ENCODE data around the gene CREBZF. TPM values are rescaled to one million over a fixed set of nuclear protein-coding genes. Genes with fewer than 3 reads are reported as not detected.
A peak's percentile ranks its signal among the peaks of the same experiment; 100 is the strongest.

The CREBZF gene, protein sequence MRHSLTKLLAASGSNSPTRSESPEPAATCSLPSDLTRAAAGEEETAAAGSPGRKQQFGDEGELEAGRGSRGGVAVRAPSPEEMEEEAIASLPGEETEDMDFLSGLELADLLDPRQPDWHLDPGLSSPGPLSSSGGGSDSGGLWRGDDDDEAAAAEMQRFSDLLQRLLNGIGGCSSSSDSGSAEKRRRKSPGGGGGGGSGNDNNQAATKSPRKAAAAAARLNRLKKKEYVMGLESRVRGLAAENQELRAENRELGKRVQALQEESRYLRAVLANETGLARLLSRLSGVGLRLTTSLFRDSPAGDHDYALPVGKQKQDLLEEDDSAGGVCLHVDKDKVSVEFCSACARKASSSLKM
- polyA plus RNA-seq: 16.0 TPM

- peak within 1 kb of the TSS; percentile 96 to 99 (median 98) for H3K27ac Mint-ChIP-seq
- H3K4me3 Mint-ChIP-seq: peak within 1 kb of the TSS; percentile 93 to 100 (median 99)
- H3K36me3 Mint-ChIP-seq: peaks cover 2% of the 10 kb centered on the region
- H3K4me1 Mint-ChIP-seq: peaks cover 25 to 32% (median 31%) of the 10 kb centered on the region in 3 donors
- H3K27me3 Mint-ChIP-seq: no peaks in the 10 kb centered on the region
- H3K9me3 Mint-ChIP-seq: no peaks in the 10 kb centered on the region
Observed at GRCh38 chr11:85664615-85665481, at the start of gene CREBZF. Gene CREBZF, minus strand, starts transcription at chr11:85665129. Its CDS starts 254 bp downstream, at chr11:85664875.

DNA sequence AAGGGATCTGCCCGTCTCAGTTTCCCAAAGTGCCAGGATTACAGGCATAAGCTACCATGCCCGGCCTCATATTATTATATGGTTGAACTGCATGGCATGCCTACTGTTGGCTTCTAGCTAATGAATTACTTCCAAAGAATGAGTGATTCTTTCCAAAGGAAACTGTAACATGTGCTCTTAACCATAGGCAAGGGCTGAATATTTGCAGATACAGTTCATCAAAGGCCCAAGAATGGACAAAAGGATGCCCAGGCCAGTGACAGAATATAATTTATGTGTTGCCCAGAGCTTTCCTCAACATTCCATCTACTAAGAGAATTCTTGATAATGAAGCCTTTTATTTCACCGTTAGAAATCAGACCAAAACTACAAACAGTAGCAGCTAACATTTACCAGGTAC lies 48.0 kb upstream of the CREBZF start:
- Mint-ChIP-seq H3K27ac (no peak overlapping the region), H3K4me1 (no peaks in the 10 kb centered on the region), H3K4me3 (no peak overlapping the region), H3K27me3 (peaks cover 4% of the 10 kb centered on the region), H3K9me3 (no peaks in the 10 kb centered on the region), H3K36me3 (no peaks in the 10 kb centered on the region)

DNA sequence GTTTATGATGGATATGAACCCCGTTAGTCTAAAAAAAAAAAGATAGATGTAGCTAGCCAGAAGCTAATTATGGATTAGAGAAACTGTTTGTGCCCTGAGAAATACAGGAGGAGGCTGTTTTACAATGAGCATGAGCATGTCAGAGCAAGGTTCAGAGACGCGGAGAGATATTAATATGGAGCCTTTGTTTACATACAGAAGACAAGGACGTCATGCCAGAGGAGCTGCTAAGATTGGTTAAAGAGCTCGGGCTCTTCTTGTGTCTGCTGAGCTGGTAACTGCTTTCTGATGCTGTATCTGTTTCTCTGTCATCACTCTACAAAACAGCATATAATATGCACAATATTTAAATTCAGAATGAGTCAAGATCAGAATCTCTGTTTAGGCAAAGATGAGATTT lies 46.0 kb upstream of the CREBZF start:
- Mint-ChIP-seq H3K27me3 (peaks cover 4% of the 10 kb centered on the region), H3K27ac (no peak overlapping the region), H3K4me3 (no peak overlapping the region), H3K4me1 (no peaks in the 10 kb centered on the region), H3K36me3 (no peaks in the 10 kb centered on the region), H3K9me3 (no peaks in the 10 kb centered on the region)

GRCh38 chr11:85709941-85710702 lies 45.2 kb upstream of the CREBZF start:
- H3K27me3 Mint-ChIP-seq: peaks cover 3% of the 10 kb centered on the region
- no peaks in the 10 kb centered on the region for H3K4me1 Mint-ChIP-seq
- no peaks in the 10 kb centered on the region for H3K9me3 Mint-ChIP-seq
- H3K27ac Mint-ChIP-seq: no peak overlapping the region
- H3K36me3 Mint-ChIP-seq: no peaks in the 10 kb centered on the region
- H3K4me3 Mint-ChIP-seq: no peak overlapping the region

DNA sequence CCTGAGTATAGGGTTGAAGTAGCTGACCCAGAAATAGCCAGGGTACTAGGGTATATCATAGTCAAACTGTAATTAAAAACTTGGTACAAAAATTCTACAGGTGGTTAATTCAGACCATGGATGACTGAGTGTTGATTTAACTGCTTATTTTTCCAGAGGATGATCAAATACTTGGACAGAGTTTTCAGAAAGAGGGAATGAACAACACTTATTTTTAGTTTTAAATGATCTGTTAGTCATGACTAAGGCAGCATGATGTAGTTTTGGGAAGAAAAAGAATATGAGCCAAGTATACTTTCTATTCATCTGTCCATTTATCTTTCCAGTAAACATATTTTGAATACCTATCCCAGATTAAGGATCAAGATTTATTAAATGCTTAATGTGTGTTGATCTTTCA lies 40.9 kb upstream of the CREBZF start:
- no peaks in the 10 kb centered on the region for H3K9me3 Mint-ChIP-seq
- no peak overlapping the region for H3K27ac Mint-ChIP-seq
- H3K27me3 Mint-ChIP-seq: peaks cover 3% of the 10 kb centered on the region
- H3K4me1 Mint-ChIP-seq: no peaks in the 10 kb centered on the region
- H3K4me3 Mint-ChIP-seq: no peak overlapping the region
- H3K36me3 Mint-ChIP-seq: no peaks in the 10 kb centered on the region

DNA sequence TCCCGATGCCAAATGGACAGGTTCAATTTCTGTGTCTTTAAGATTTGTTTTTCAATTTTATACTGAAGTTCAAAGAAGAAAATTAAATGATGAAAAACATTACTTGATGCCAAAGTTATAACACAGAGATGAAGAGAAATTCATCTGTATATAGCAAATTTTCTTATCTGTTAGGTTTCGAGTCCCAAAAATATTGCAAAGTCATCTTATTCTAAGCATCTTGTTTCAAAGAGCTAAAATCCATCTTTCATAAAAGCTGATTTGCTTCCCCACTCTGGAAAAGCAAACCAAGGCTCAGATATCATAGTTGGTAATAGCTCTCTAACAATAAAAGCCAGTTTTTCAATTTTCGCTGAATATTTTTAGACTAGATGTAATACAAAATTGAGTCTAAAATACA lies 40.0 kb upstream of the CREBZF start:
- Mint-ChIP-seq H3K36me3 (no peaks in the 10 kb centered on the region), H3K4me3 (no peak overlapping the region), H3K4me1 (peaks cover 3 to 7% (median 4%) of the 10 kb centered on the region in 3 donors), H3K27me3 (peaks cover 3% of the 10 kb centered on the region), H3K9me3 (no peaks in the 10 kb centered on the region), H3K27ac (no peak overlapping the region)

GRCh38 chr11:85699957-85700741 lies 35.2 kb upstream of the CREBZF start:
- no peaks in the 10 kb centered on the region for H3K36me3 Mint-ChIP-seq
- peaks cover 9 to 17% (median 16%) of the 10 kb centered on the region in 3 donors for H3K4me1 Mint-ChIP-seq
- H3K9me3 Mint-ChIP-seq: no peaks in the 10 kb centered on the region
- peak overlapping the region in 2 of 3 donors; percentile 16 to 78 for H3K27ac Mint-ChIP-seq
- H3K27me3 Mint-ChIP-seq: no peaks in the 10 kb centered on the region
- H3K4me3 Mint-ChIP-seq: peak overlapping the region in 2 of 4 donors; percentile 59 to 67

DNA sequence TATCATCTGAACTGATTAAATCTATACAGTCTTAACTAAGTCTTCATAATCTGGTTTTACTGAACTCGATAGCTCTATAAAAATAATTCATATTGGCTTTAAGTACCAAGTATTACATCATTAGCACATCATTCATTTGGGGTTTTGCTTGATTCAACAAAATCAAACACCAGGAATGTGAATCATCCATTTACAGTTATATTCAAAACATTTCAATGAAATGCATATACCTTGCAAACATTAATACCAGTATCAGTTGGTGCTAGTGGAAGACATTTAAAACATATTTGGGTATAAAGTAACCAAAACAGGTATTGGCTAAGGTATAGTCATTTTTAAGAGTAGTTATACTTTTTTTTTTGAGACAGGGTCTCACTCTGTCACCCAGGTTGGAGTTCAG lies 33.3 kb upstream of the CREBZF start:
- peaks cover 9 to 17% (median 16%) of the 10 kb centered on the region in 3 donors for H3K4me1 Mint-ChIP-seq
- H3K27me3 Mint-ChIP-seq: no peaks in the 10 kb centered on the region
- no peak overlapping the region for H3K27ac Mint-ChIP-seq
- H3K36me3 Mint-ChIP-seq: no peaks in the 10 kb centered on the region
- H3K4me3 Mint-ChIP-seq: no peak overlapping the region
- H3K9me3 Mint-ChIP-seq: no peaks in the 10 kb centered on the region

- H3K4me3 Mint-ChIP-seq: no peak overlapping the region
- H3K27me3 Mint-ChIP-seq: no peaks in the 10 kb centered on the region
- H3K9me3 Mint-ChIP-seq: no peaks in the 10 kb centered on the region
- no peak overlapping the region for H3K27ac Mint-ChIP-seq
- H3K36me3 Mint-ChIP-seq: no peaks in the 10 kb centered on the region
- H3K4me1 Mint-ChIP-seq: peaks cover 9 to 17% (median 16%) of the 10 kb centered on the region in 3 donors
Observed at GRCh38 chr11:85697747-85698146, 32.8 kb upstream of the CREBZF start.

DNA sequence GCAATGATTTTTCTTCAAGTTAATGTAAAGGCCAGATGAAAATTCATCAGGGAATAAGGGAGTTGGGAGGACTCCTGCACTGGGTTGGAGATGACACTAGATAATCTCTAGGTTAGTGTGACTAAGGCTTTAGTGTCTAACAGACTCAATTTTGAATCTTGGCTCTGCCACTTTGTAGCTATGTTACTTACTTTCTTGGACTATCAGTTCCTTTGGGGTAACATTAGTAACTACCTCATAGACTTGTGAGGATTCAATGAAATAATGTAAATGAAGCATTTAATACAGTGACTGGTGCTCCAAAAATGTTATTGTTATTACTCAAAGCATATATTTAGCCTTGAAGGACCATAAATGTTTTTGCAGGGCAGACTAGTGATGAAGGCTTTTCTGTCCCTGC lies 30.6 kb upstream of the CREBZF start:
- Mint-ChIP-seq H3K9me3 (no peaks in the 10 kb centered on the region), H3K36me3 (no peaks in the 10 kb centered on the region), H3K27ac (no peak overlapping the region), H3K27me3 (no peaks in the 10 kb centered on the region), H3K4me3 (no peak overlapping the region), H3K4me1 (peaks cover 9 to 17% (median 14%) of the 10 kb centered on the region in 3 donors)

GRCh38 chr11:85694385-85694980 lies 29.6 kb upstream of the CREBZF start:
- no peaks in the 10 kb centered on the region for H3K36me3 Mint-ChIP-seq

GRCh38 chr11:85685820-85686459 lies 21.0 kb upstream of the CREBZF start, which contains the start of gene CCDC89:
Gene CCDC89, minus strand, starts transcription at chr11:85686195. Its CDS starts 65 bp downstream, at chr11:85686130.
- no peaks in the 10 kb centered on the region for H3K36me3 Mint-ChIP-seq
- peak within 1 kb of the TSS in 1 of 3 donors; percentile 52 for H3K27ac Mint-ChIP-seq
- no peaks in the 10 kb centered on the region for H3K9me3 Mint-ChIP-seq
- H3K4me3 Mint-ChIP-seq: peak within 1 kb of the TSS in 1 of 4 donors; percentile 54
- peaks cover 4 to 7% (median 7%) of the 10 kb centered on the region in 3 donors for H3K4me1 Mint-ChIP-seq
- peaks cover 12% of the 10 kb centered on the region for H3K27me3 Mint-ChIP-seq

More at GRCh38 chr11:85694385-85694980, 29.6 kb upstream of the CREBZF start:
- Mint-ChIP-seq H3K9me3 (no peaks in the 10 kb centered on the region), H3K4me3 (no peak overlapping the region), H3K27me3 (peaks cover 3% of the 10 kb centered on the region), H3K4me1 (peaks cover 1 to 10% (median 4%) of the 10 kb centered on the region in 3 donors), H3K27ac (no peak overlapping the region)

DNA sequence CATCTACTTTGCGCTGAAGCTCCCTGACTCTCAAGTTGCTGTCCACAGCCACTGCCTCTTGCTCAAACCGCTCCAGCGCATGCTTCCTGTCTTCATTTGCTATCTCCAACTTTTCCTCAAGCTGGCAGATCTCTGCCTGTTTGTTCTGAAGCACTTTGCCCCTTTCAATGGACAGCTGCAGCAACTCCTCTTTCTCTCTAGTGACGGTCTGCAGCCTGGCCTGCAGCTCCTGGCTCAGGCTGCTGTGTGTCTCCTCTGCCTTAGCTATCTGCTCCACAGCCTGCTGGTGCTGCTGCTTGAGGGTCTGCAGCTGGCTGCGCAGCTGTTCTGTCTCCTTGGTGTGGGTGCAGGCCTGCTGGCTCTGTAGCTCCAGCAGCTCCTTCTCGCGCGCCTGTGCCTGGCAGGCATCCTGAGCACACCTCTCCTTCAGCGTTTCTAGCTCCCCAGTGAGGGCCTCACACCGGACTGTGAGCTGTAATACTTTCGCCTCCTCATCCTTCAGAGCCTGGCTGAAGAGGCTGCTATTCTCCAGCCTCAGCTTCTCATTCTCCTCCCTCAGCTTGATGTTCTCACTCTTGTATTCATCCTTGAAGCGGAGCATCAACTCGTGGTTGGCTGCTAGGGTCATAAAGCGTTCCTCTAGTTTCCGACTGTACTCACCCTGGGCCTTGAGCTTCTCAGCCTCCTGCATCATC lies 20.3 kb upstream of the CREBZF start:
- Mint-ChIP-seq H3K9me3 (no peaks in the 10 kb centered on the region), H3K4me1 (peaks cover 4 to 7% (median 7%) of the 10 kb centered on the region in 3 donors), H3K36me3 (no peaks in the 10 kb centered on the region), H3K27ac (peak overlapping the region in 1 of 3 donors; percentile 52), H3K27me3 (peaks cover 12% of the 10 kb centered on the region), H3K4me3 (peak overlapping the region in 1 of 4 donors; percentile 54)
